ENCODE results near the gene SOWAHC. TPM values are rescaled to one million over a fixed set of nuclear protein-coding genes. Genes with fewer than 3 reads are reported as not detected.

The SOWAHC gene
- total and polyA plus RNA-seq, 2 of the 13 experiments (the other 11 are each of a cell fraction or from before 2014, with no cell fraction given) = 21.2 to 22.5 TPM

- TF ChIP-seq ZNF704 (CRISPR knock-in tag; IDR thresholded peaks at IDR 0.05; ENCODE audit: borderline replicate concordance) (peak; percentile 68; the same call in 1 of the 2 replicates), YEATS4 (CRISPR knock-in tag; IDR thresholded peaks at IDR 0.05; ENCODE audit: borderline replicate concordance) (peak; percentile 75), XBP1 (CRISPR knock-in tag; IDR thresholded peaks at IDR 0.05) (no peak), ZNF552 (CRISPR knock-in tag; IDR thresholded peaks at IDR 0.05; ENCODE audit: borderline replicate concordance) (peak; percentile 81), NCOA5 (CRISPR knock-in tag; IDR thresholded peaks at IDR 0.05) (peak; percentile 80; the same call in 1 of the 2 replicates), HHEX (CRISPR knock-in tag; IDR thresholded peaks at IDR 0.05) (no peak), ZNF18 (CRISPR knock-in tag; IDR thresholded peaks at IDR 0.05; ENCODE audit: insufficient replicate concordance) (peak; percentile 87), MLXIP (CRISPR knock-in tag; IDR thresholded peaks at IDR 0.05; ENCODE audit: borderline replicate concordance) (no peak), ZNF891 (CRISPR knock-in tag; IDR thresholded peaks at IDR 0.05) (peak; percentile 91), ZBTB2 (CRISPR knock-in tag; IDR thresholded peaks at IDR 0.05; ENCODE audit: low read depth) (peak; percentile 66; the same call in 1 of the 2 replicates), ZNF282 (IDR thresholded peaks at IDR 0.05; ENCODE audit: partially characterized antibody) (no peak), ZHX1 (CRISPR knock-in tag; IDR thresholded peaks at IDR 0.05; ENCODE audit: low read depth) (no peak), ZC3H4 (CRISPR knock-in tag; IDR thresholded peaks at IDR 0.05; ENCODE audit: borderline replicate concordance) (no peak), POLR2G (IDR thresholded peaks at IDR 0.05; ENCODE audit: low read depth, low read length) (peak; percentile 51), ZNF432 (CRISPR knock-in tag; IDR thresholded peaks at IDR 0.05; ENCODE audit: borderline replicate concordance) (no peak), SIN3A (IDR thresholded peaks at IDR 0.05; ENCODE audit: borderline replicate concordance, low read depth, low read length) (no peak), CREBL2 (CRISPR knock-in tag; IDR thresholded peaks at IDR 0.05; ENCODE audit: borderline replicate concordance) (no peak; the same call in 1 of the 2 replicates)
Observed at GRCh38 chr2:109614715-109615636, 812 bp downstream of the SOWAHC start (continued).
